MCF 10A (cell line): ENCODE measurements around the gene ABHD5. TPM values are rescaled to one million over a fixed set of nuclear protein-coding genes. Genes with fewer than 3 reads are reported as not detected.

Experiments
- BruUV-seq: library from RNA; stranded (reverse); fragments of 400-500 nt; replicated peaks from 2 replicates; lab custom pipeline; 2021; lab: Mats Ljungman, UMichigan
- CTCF ChIA-PET: fragments of 300-600 bp; sonication (Branson Sonifier 250); formaldehyde crosslinking; extraction: SDS; loops from one replicate; lab custom pipeline; 2021; ENCODE audit warnings: antibody characterized with exemption, inconsistent platforms; lab: Yijun Ruan, JAX
- POLR2A ChIA-PET: fragments of 300-600, 350-650 bp; sonication (Branson Sonifier 250); formaldehyde crosslinking; extraction: SDS; loops from one replicate; lab custom pipeline; 2020; ENCODE audit warnings: antibody characterized with exemption, inconsistent platforms; lab: Yijun Ruan, JAX
- DNase-seq: peaks from one replicate; pipeline ENCODE4 v3.0.0-alpha.2; 2018; ENCODE audit not compliant: unreplicated experiment
- H3K27ac Mint-ChIP-seq: one replicate; pipeline ENCODE4 v1.8.0; 2022; ENCODE audit warnings: mild to moderate bottlenecking, low read depth, mixed read lengths; ENCODE audit not compliant: unreplicated experiment
- H3K27me3 Mint-ChIP-seq: one replicate; pipeline ENCODE4 v1.8.0; 2022; ENCODE audit warnings: mixed read lengths; ENCODE audit not compliant: insufficient read depth, unreplicated experiment
- H3K36me3 Mint-ChIP-seq: one replicate; pipeline ENCODE4 v1.8.0; 2022; ENCODE audit warnings: mild to moderate bottlenecking, moderate library complexity, mixed read lengths; ENCODE audit not compliant: insufficient read depth, unreplicated experiment
- H3K4me1 Mint-ChIP-seq: one replicate; pipeline ENCODE4 v1.8.0; 2022; ENCODE audit warnings: mixed read lengths; ENCODE audit not compliant: insufficient read depth, unreplicated experiment
- H3K4me3 Mint-ChIP-seq: one replicate; pipeline ENCODE4 v1.8.0; 2022; ENCODE audit warnings: mild to moderate bottlenecking, moderate library complexity, mixed read lengths; ENCODE audit not compliant: unreplicated experiment
- H3K9me3 Mint-ChIP-seq: one replicate; pipeline ENCODE4 v1.8.0; 2022; ENCODE audit warnings: mixed read lengths; ENCODE audit not compliant: unreplicated experiment
- intact Hi-C: fragments of 100-400 bp; cut with micrococcal nuclease; formaldehyde crosslinking; loops from 2 replicates; pipeline ENCODE4 v1.14.1; 2022
- total RNA-seq: library from RNA; stranded (reverse); gene quantifications from 2 replicates; pipeline ENCODE4 v1.2.3, GENCODE V29; 2022
- TF ChIP-seq, protein P1 (sequence below): fragments of 200-600 bp; IDR thresholded peaks from one replicate; pipeline ENCODE4 v1.8.0; 2022; ENCODE audit warnings: antibody characterized with exemption, mild to moderate bottlenecking; ENCODE audit not compliant: unreplicated experiment

ABHD5 gene
- total RNA-seq, 1 experiment from 2014 or later, result 32.6 TPM

DNA sequence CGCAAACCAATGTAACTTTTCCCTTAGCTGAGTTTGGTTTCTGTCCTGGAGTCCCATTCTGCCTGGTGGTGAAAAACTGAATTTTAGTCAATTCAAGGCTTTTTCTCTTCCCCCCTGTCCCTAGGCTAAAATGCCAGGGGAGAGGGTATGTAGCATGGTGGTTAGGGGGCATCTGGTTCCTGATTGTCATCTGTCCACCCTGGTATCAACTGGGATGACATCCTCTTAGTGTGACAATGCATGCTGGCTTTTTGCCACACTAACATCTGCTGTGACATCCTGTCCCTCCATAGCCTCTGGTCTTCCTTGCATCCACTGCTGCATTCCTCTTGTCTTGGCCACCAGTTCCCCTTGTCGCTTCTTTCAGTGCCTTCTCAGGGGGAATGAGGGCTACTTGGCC is 73.7 kb downstream of the ABHD5 start:
- no peaks in the 10 kb centered on the region for H3K9me3 Mint-ChIP-seq
- intact Hi-C loops, result no loop called here
- no TSS peak for BruUV-seq
- no peaks in the 10 kb centered on the region for H3K27me3 Mint-ChIP-seq
- H3K27ac Mint-ChIP-seq, result no peak overlapping the region
- ChIA-PET CTCF (interaction anchor here (0.6 to 1.1 kb wide), 2 partner anchors 15 to 32 kb away, joined by 3 read pairs; no protein-coding TSS in a partner anchor), POLR2A (no interaction called here)
- H3K36me3 Mint-ChIP-seq, result no peaks in the 10 kb centered on the region
- TF ChIP-seq, protein P1, sequence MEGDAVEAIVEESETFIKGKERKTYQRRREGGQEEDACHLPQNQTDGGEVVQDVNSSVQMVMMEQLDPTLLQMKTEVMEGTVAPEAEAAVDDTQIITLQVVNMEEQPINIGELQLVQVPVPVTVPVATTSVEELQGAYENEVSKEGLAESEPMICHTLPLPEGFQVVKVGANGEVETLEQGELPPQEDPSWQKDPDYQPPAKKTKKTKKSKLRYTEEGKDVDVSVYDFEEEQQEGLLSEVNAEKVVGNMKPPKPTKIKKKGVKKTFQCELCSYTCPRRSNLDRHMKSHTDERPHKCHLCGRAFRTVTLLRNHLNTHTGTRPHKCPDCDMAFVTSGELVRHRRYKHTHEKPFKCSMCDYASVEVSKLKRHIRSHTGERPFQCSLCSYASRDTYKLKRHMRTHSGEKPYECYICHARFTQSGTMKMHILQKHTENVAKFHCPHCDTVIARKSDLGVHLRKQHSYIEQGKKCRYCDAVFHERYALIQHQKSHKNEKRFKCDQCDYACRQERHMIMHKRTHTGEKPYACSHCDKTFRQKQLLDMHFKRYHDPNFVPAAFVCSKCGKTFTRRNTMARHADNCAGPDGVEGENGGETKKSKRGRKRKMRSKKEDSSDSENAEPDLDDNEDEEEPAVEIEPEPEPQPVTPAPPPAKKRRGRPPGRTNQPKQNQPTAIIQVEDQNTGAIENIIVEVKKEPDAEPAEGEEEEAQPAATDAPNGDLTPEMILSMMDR, result no peak
- DNase-seq, result no peak
- peaks cover 50% of the 10 kb centered on the region for H3K4me1 Mint-ChIP-seq
- no peak overlapping the region for H3K4me3 Mint-ChIP-seq

DNA sequence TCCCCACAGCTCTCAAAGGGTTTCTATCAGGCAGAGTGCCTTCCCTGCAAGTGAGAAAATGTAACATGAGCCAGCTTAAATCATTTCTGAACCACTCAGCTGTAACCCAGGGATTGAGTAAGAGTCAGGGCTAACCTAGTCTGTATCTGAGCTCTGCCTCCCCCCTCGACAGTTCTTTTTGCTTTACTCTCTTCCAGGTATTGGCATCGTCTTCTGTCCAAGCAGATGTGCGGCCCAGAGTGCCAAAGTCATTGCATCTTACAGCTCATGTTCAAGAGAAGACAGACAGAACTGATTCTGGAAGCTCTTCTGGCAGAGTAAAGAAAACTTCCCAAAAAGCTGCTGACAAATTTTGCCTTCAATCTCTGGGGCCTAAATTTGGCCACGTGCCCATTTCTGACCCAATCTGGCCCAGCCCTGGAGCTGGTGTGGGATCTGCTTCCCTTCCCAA is 74.8 kb downstream of the ABHD5 start:
- Mint-ChIP-seq H3K4me3 (no peak overlapping the region), H3K36me3 (no peaks in the 10 kb centered on the region), H3K27ac (no peak overlapping the region), H3K9me3 (no peaks in the 10 kb centered on the region), H3K4me1 (peaks cover 56% of the 10 kb centered on the region), H3K27me3 (no peaks in the 10 kb centered on the region)
- ChIA-PET CTCF (interaction anchor here (0.6 to 1.3 kb wide), 9 partner anchors 10 to 470 kb away, joined by 3 to 4 read pairs (median 3); no protein-coding TSS in a partner anchor), POLR2A (interaction anchor here (0.7 to 1.7 kb wide), 3 partner anchors 10 to 663 kb away, joined by 3 read pairs; no protein-coding TSS in a partner anchor)
- BruUV-seq, result no TSS peak
- TF ChIP-seq, protein P1, result no peak
- intact Hi-C loops, result loop anchor here (5.0 kb wide), 4 partner anchors 58 to 302 kb away; no protein-coding TSS in a partner anchor
- DNase-seq, result peak; percentile 48

DNA sequence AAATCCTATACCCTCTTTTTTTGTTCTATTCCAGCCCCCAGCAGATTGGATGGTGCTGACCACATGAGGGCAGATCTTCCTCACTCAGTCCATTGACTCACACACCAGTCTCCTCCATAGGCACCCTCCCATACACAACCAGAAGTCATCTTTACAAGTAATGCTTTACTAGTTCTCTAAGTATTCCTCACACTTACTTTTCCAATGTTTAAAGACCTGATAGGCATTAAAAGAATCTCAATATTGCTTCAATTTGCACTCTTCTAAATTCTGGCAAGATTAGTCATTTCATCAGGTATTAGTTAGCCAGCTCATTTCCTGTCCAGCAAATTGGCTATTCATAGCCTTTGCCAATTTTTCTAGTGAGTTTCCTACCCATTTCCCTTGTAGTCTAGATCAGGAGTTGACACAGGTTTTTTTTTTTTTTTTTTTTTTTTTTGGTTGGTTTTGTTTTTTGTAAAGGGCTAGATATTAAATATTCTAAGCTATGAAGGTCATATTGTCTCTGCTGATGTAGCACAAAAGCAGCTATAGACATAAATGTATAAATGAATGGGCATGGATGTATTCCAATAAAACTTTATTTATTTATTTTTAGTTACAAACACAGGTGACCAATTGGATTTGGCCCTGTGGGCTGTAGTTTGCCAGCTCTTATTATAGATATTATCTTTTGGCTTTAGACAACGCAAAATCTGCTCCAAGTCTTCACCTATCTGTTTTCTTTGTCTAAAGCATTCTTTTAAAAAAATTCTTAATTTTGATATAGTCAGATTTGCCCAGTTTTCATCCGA is 76.1 kb downstream of the ABHD5 start:
- ChIA-PET POLR2A (interaction anchor here (1.7 to 2.5 kb wide), 2 partner anchors 9 to 59 kb away, joined by 3 to 13 read pairs; no protein-coding TSS in a partner anchor), CTCF (interaction anchor here (0.9 to 1.3 kb wide), 6 partner anchors 10 to 432 kb away, joined by 3 to 4 read pairs (median 3); no protein-coding TSS in a partner anchor)
- no peak overlapping the region for H3K4me3 Mint-ChIP-seq
- intact Hi-C loops, result loop anchor here (5.0 kb wide), 4 partner anchors 60 to 300 kb away; no protein-coding TSS in a partner anchor
- H3K27me3 Mint-ChIP-seq, result no peaks in the 10 kb centered on the region
- BruUV-seq, result no TSS peak
- H3K36me3 Mint-ChIP-seq, result no peaks in the 10 kb centered on the region
- DNase-seq, result peak; percentile 71
- H3K9me3 Mint-ChIP-seq, result no peaks in the 10 kb centered on the region
- H3K4me1 Mint-ChIP-seq, result peaks cover 56% of the 10 kb centered on the region
- TF ChIP-seq, protein P1, result peak; percentile 14
- peak overlapping the region; percentile 59 for H3K27ac Mint-ChIP-seq
